SK-N-DZ (cell line): ENCODE measurements around the gene SLC37A3.

Source experiments
- DNase-seq: peaks from one replicate; pipeline ENCODE4 v3.0.0-alpha.2; 2015; ENCODE audit warnings: low spot score

The SLC37A3 gene

GRCh38 chr7:140402178-140402835, 4.0 kb upstream of the SLC37A3 start:
- no peak for DNase-seq

- no peak for DNase-seq
These were observed 2.1 kb upstream of the SLC37A3 start for GRCh38 chr7:140400381-140400780.

GRCh38 chr7:140398821-140399220, 491 bp upstream of the SLC37A3 start:
- no peak for DNase-seq

- DNase-seq: no peak
These were observed 4.5 kb downstream of the SLC37A3 start for GRCh38 chr7:140393756-140394306.

GRCh38 chr7:140391634-140392033, 6.7 kb downstream of the SLC37A3 start:
- DNase-seq: no peak

GRCh38 chr7:140390466-140391190, 7.7 kb downstream of the SLC37A3 start:
- no peak for DNase-seq

GRCh38 chr7:140390034-140390433, 8.3 kb downstream of the SLC37A3 start:
- no peak for DNase-seq

- DNase-seq: no peak
These were observed 8.9 kb downstream of the SLC37A3 start for GRCh38 chr7:140389445-140389844.

- DNase-seq: no peak
These were observed 13.3 kb downstream of the SLC37A3 start for GRCh38 chr7:140384894-140385545.

GRCh38 chr7:140383954-140384713, 14.2 kb downstream of the SLC37A3 start:
- DNase-seq: no peak

- DNase-seq: no peak
These were observed 22.2 kb downstream of the SLC37A3 start for GRCh38 chr7:140375892-140376730.

- DNase-seq: no peak
These were observed 23.0 kb downstream of the SLC37A3 start for GRCh38 chr7:140375323-140375722.

- DNase-seq: no peak
These were observed 29.0 kb downstream of the SLC37A3 start for GRCh38 chr7:140369294-140369693.

GRCh38 chr7:140367528-140367927, 30.8 kb downstream of the SLC37A3 start:
- DNase-seq: no peak

GRCh38 chr7:140364819-140365218, 33.5 kb downstream of the SLC37A3 start:
- no peak for DNase-seq

GRCh38 chr7:140360697-140361229, 37.6 kb downstream of the SLC37A3 start:
- DNase-seq: no peak

GRCh38 chr7:140358412-140359051, 39.8 kb downstream of the SLC37A3 start:
- peak; percentile 27 for DNase-seq

- DNase-seq: no peak
These were observed 40.3 kb downstream of the SLC37A3 start for GRCh38 chr7:140358024-140358411.

- no peak for DNase-seq
These were observed 48.3 kb downstream of the SLC37A3 start for GRCh38 chr7:140350056-140350455.
